Osteocyte (in vitro differentiated cells): Measurements from ENCODE around the gene EXT2. TPM values are rescaled to one million over a fixed set of nuclear protein-coding genes. Genes with fewer than 3 reads are reported as not detected.
A peak's percentile ranks its signal among the peaks of the same experiment; 100 is the strongest.

Source experiments
- DNase-seq: peaks from one replicate; pipeline ENCODE4 v3.0.0; 2021; ENCODE audit warnings: mixed read lengths; ENCODE audit not compliant: unreplicated experiment; ENCODE audit errors: extremely low spot score
- H3K27ac Mint-ChIP-seq: one replicate; pipeline ENCODE4 v1.8.0; 2021; ENCODE audit warnings: mild to moderate bottlenecking, mixed read lengths; ENCODE audit not compliant: unreplicated experiment
- H3K27me3 Mint-ChIP-seq: one replicate; pipeline ENCODE4 v1.8.0; 2021; ENCODE audit warnings: mixed read lengths; ENCODE audit not compliant: unreplicated experiment
- H3K36me3 Mint-ChIP-seq: one replicate; pipeline ENCODE4 v1.8.0; 2021; ENCODE audit warnings: mixed read lengths; ENCODE audit not compliant: unreplicated experiment
- H3K4me1 Mint-ChIP-seq: one replicate; pipeline ENCODE4 v1.8.0; 2021; ENCODE audit warnings: mixed read lengths; ENCODE audit not compliant: unreplicated experiment
- H3K4me3 Mint-ChIP-seq: one replicate; pipeline ENCODE4 v1.8.0; 2021; ENCODE audit warnings: mild to moderate bottlenecking, moderate library complexity, mixed read lengths; ENCODE audit not compliant: unreplicated experiment
- H3K9me3 Mint-ChIP-seq: one replicate; pipeline ENCODE4 v1.8.0; 2021; ENCODE audit warnings: mixed read lengths; ENCODE audit not compliant: unreplicated experiment
- CTCF ChIP-seq: fragments of 200-600 bp; sonication (generic); IDR thresholded peaks from 2 replicates; pipeline ENCODE4 v1.5.0; 2021; ENCODE audit warnings: antibody characterized with exemption, mild to moderate bottlenecking, moderate library complexity
- total RNA-seq: library from RNA; stranded (reverse); gene quantifications from 2 replicates; pipeline ENCODE4 v1.2.1, GENCODE V29; 2021

EXT2 gene
- total RNA-seq, 1 donor from 2014 or later = 102 TPM

- Mint-ChIP-seq H3K27me3 (no peaks in the 10 kb centered on the region), H3K27ac (no peak overlapping the region), H3K4me3 (no peak overlapping the region), H3K9me3 (peaks cover 31% of the 10 kb centered on the region), H3K4me1 (no peaks in the 10 kb centered on the region), H3K36me3 (peaks cover 23% of the 10 kb centered on the region)
- TF ChIP-seq CTCF = no peak
- DNase-seq = peak; percentile 21
Measured at GRCh38 chr11:44255406-44256071, 160.1 kb downstream of the EXT2 start.

- Mint-ChIP-seq H3K36me3 (peaks cover 18% of the 10 kb centered on the region), H3K4me3 (no peak overlapping the region), H3K4me1 (no peaks in the 10 kb centered on the region), H3K9me3 (peaks cover 22% of the 10 kb centered on the region), H3K27ac (no peak overlapping the region), H3K27me3 (no peaks in the 10 kb centered on the region)
- DNase-seq = peak; percentile 17
- no peak for TF ChIP-seq CTCF
Measured at GRCh38 chr11:44256673-44257291, 161.3 kb downstream of the EXT2 start.

GRCh38 chr11:44257338-44258189 lies 162.1 kb downstream of the EXT2 start:
- H3K4me1 Mint-ChIP-seq = no peaks in the 10 kb centered on the region
- H3K4me3 Mint-ChIP-seq = no peak overlapping the region
- H3K36me3 Mint-ChIP-seq = peaks cover 12% of the 10 kb centered on the region
- H3K9me3 Mint-ChIP-seq = peaks cover 14% of the 10 kb centered on the region
- no peak for TF ChIP-seq CTCF
- peak; percentile 71 for DNase-seq
- H3K27me3 Mint-ChIP-seq = no peaks in the 10 kb centered on the region
- H3K27ac Mint-ChIP-seq = no peak overlapping the region

- peak; percentile 57 for DNase-seq
- Mint-ChIP-seq H3K27ac (no peak overlapping the region), H3K4me1 (no peaks in the 10 kb centered on the region), H3K9me3 (peaks cover 9% of the 10 kb centered on the region), H3K27me3 (no peaks in the 10 kb centered on the region), H3K4me3 (no peak overlapping the region), H3K36me3 (peaks cover 6% of the 10 kb centered on the region)
- TF ChIP-seq CTCF = no peak
Measured at GRCh38 chr11:44258190-44258489, 162.7 kb downstream of the EXT2 start.
